Type B pancreatic cell (in vitro differentiated cells): ENCODE data around the gene P2RX3. TPM values are rescaled to one million over a fixed set of nuclear protein-coding genes. Genes with fewer than 3 reads are reported as not detected.

Experiments used
- DNase-seq: peaks from one replicate; pipeline ENCODE4 v3.0.0; 2021; ENCODE audit warnings: mixed read lengths; ENCODE audit not compliant: unreplicated experiment; ENCODE audit errors: extremely low spot score
- H3K27ac Mint-ChIP-seq: 2 replicates; pipeline ENCODE4 v1.8.0; 2021; ENCODE audit warnings: mild to moderate bottlenecking, mixed read lengths
- H3K27me3 Mint-ChIP-seq: 2 replicates; pipeline ENCODE4 v1.8.0; 2021; ENCODE audit warnings: mixed read lengths
- H3K36me3 Mint-ChIP-seq: 2 replicates; pipeline ENCODE4 v1.8.0; 2021; ENCODE audit warnings: mixed read lengths
- H3K4me1 Mint-ChIP-seq: one replicate; pipeline ENCODE4 v1.8.0; 2021; ENCODE audit warnings: mixed read lengths; ENCODE audit not compliant: unreplicated experiment
- H3K4me3 Mint-ChIP-seq: 2 replicates; pipeline ENCODE4 v1.8.0; 2021; ENCODE audit warnings: mild to moderate bottlenecking, mixed read lengths
- H3K9me3 Mint-ChIP-seq: 2 replicates; pipeline ENCODE4 v1.8.0; 2021; ENCODE audit warnings: mixed read lengths
- CTCF ChIP-seq: fragments of 200-600 bp; sonication (generic); conservative IDR thresholded peaks from 2 replicates; pipeline ENCODE4 v1.5.0; 2021; ENCODE audit warnings: antibody characterized with exemption, mild to moderate bottlenecking
- total RNA-seq: library from RNA; stranded (reverse); gene quantifications from 2 replicates; pipeline ENCODE4 v1.2.1, GENCODE V29; 2021; ENCODE audit warnings: low replicate concordance

Gene P2RX3
- total RNA-seq, 1 donor from 2014 or later: 4.0 TPM

- Mint-ChIP-seq H3K4me3 (no peak overlapping the region), H3K4me1 (peaks cover 15% of the 10 kb centered on the region), H3K27me3 (peaks cover 6% of the 10 kb centered on the region), H3K9me3 (no peaks in the 10 kb centered on the region), H3K36me3 (no peaks in the 10 kb centered on the region), H3K27ac (no peak overlapping the region)
- DNase-seq: no peak
- no peak for TF ChIP-seq CTCF
These were observed 18.1 kb downstream of the P2RX3 start for GRCh38 chr11:57356268-57356667.

- no peak for TF ChIP-seq CTCF
- H3K9me3 Mint-ChIP-seq: no peaks in the 10 kb centered on the region
- no peaks in the 10 kb centered on the region for H3K36me3 Mint-ChIP-seq
- H3K4me3 Mint-ChIP-seq: no peak overlapping the region
- H3K4me1 Mint-ChIP-seq: peaks cover 15% of the 10 kb centered on the region
- H3K27me3 Mint-ChIP-seq: peaks cover 6% of the 10 kb centered on the region
- no peak overlapping the region for H3K27ac Mint-ChIP-seq
- no peak for DNase-seq
These were observed 19.2 kb downstream of the P2RX3 start for GRCh38 chr11:57357310-57357709.

GRCh38 chr11:57357856-57358255 is 19.7 kb downstream of the P2RX3 start:
- Mint-ChIP-seq H3K4me3 (no peak overlapping the region), H3K36me3 (no peaks in the 10 kb centered on the region), H3K27me3 (peaks cover 6% of the 10 kb centered on the region), H3K27ac (no peak overlapping the region), H3K9me3 (no peaks in the 10 kb centered on the region), H3K4me1 (peaks cover 15% of the 10 kb centered on the region)
- no peak for DNase-seq
- TF ChIP-seq CTCF: no peak

GRCh38 chr11:57358543-57358961 is 20.4 kb downstream of the P2RX3 start:
- Mint-ChIP-seq H3K27ac (peak overlapping the region; percentile 61), H3K9me3 (no peaks in the 10 kb centered on the region), H3K36me3 (no peaks in the 10 kb centered on the region), H3K27me3 (peaks cover 6% of the 10 kb centered on the region), H3K4me3 (peak overlapping the region; percentile 38), H3K4me1 (peaks cover 15% of the 10 kb centered on the region)
- DNase-seq: no peak
- TF ChIP-seq CTCF: no peak

GRCh38 chr11:57358991-57359390 is 20.8 kb downstream of the P2RX3 start:
- H3K4me3 Mint-ChIP-seq: peak overlapping the region; percentile 38
- TF ChIP-seq CTCF: no peak
- H3K4me1 Mint-ChIP-seq: peaks cover 15% of the 10 kb centered on the region

GRCh38 chr11:57359396-57359795 is 21.2 kb downstream of the P2RX3 start:
- DNase-seq: no peak
- H3K9me3 Mint-ChIP-seq: no peaks in the 10 kb centered on the region
- TF ChIP-seq CTCF: no peak

More at GRCh38 chr11:57358991-57359390, 20.8 kb downstream of the P2RX3 start:
- Mint-ChIP-seq H3K27ac (peak overlapping the region; percentile 61), H3K27me3 (peaks cover 6% of the 10 kb centered on the region), H3K9me3 (no peaks in the 10 kb centered on the region), H3K36me3 (no peaks in the 10 kb centered on the region)
- DNase-seq: no peak

More at GRCh38 chr11:57359396-57359795, 21.2 kb downstream of the P2RX3 start:
- Mint-ChIP-seq H3K27ac (no peak overlapping the region), H3K4me3 (no peak overlapping the region), H3K4me1 (peaks cover 15% of the 10 kb centered on the region), H3K36me3 (no peaks in the 10 kb centered on the region), H3K27me3 (peaks cover 9% of the 10 kb centered on the region)
